ENCODE results near the gene BEX1. TPM values are rescaled to one million over a fixed set of nuclear protein-coding genes. Genes with fewer than 3 reads are reported as not detected.

BEX1 gene
- total RNA-seq, 1 experiment from 2014 or later: 22.1 TPM

Other genes starting within 250 kb of the BEX1 start
- not detected in 2 replicates for gene RAB40AL, start 126.9 kb downstream of the BEX1 start, total RNA-seq (2014; rRNA removed; shearing (Covaris generic))
- 0.38 and 1.6 TPM in 2 replicates for gene NXF3, start 29.0 kb upstream of the BEX1 start, total RNA-seq (2014; rRNA removed; shearing (Covaris generic))
- gene BEX4, start 150.9 kb upstream of the BEX1 start, total RNA-seq (2014; rRNA removed; shearing (Covaris generic)): 1.2 TPM in 1 of 2 replicates, not detected in the other
- 60.7 and 64.9 TPM in 2 replicates for gene TCEAL8, start 191.0 kb upstream of the BEX1 start, total RNA-seq (2014; rRNA removed; shearing (Covaris generic))
- gene TCEAL5, start 212.6 kb upstream of the BEX1 start, total RNA-seq (2014; rRNA removed; shearing (Covaris generic)): not detected in 2 replicates
- 0.76 and 2.6 TPM in 2 replicates for gene BEX2, start 246.8 kb upstream of the BEX1 start, total RNA-seq (2014; rRNA removed; shearing (Covaris generic))